Psoas muscle (tissue), 8 donors: ENCODE results near the gene SERHL2. TPM values are rescaled to one million over a fixed set of nuclear protein-coding genes. Genes with fewer than 3 reads are reported as not detected.
"Not testable (repeated sequence)": the region's sequence is repeated elsewhere in the genome, so short reads cannot be mapped to it uniquely, and the experiment has no call there.

Experiments used
- ATAC-seq, 4 donors: fragments of 200-7000 bp; cut with Tn5 transposase; one replicate each; pipeline ENCODE4 v1.9.1; 2020; ENCODE audit warnings: moderate library complexity in 3 of 4, mild to moderate bottlenecking in 2 of 4
- DNase-seq, 2 donors: peaks; one replicate each; pipeline ENCODE4 v3.0.0-alpha.2; 2020
- H3K27ac ChIP-seq: fragments of 200-600 bp; one replicate; pipeline ENCODE4 v1.8.0; 2022
- H3K27me3 ChIP-seq, 3 donors: fragments of 200-600 bp in 1 of 3; one replicate each; pipeline versions ENCODE4 v1.6.1 to v1.8.0; 2013 to 2022; ENCODE audit warnings: low read length in 2 of 3, mild to moderate bottlenecking in 2 of 3, moderate library complexity in 1 of 3; ENCODE audit not compliant: insufficient read depth in 3 of 3
- H3K36me3 ChIP-seq, 2 donors: fragments of 200-600 bp in 1 of 2; one replicate each; pipeline versions ENCODE4 v1.6.1 to v1.8.0; 2013 to 2022; ENCODE audit warnings: low read depth in 1 of 2, mild to moderate bottlenecking in 1 of 2, moderate library complexity in 1 of 2; ENCODE audit not compliant: insufficient read depth in 1 of 2
- H3K4me1 ChIP-seq: fragments of 200-600 bp; one replicate; pipeline ENCODE4 v1.8.0; 2022
- H3K4me3 ChIP-seq: fragments of 200-600 bp; one replicate; pipeline ENCODE4 v1.8.0; 2022; ENCODE audit warnings: mild to moderate bottlenecking
- H3K9me3 ChIP-seq: fragments of 200-600 bp; one replicate; pipeline ENCODE4 v1.8.0; 2022
- CTCF ChIP-seq: fragments of 200-600 bp; IDR thresholded peaks from one replicate; pipeline ENCODE4 v1.8.0; 2022; ENCODE audit warnings: antibody characterized with exemption
- WGBS, 3 donors: extraction: QIAGEN DNeasy Blood & Tissue Kit; methylation state at CpG; one replicate each; pipeline versions ENCODE4 v1.1.6 to v1.1.7; 2013; 5-methylcytosine and 5-hydroxymethylcytosine counted together
- intact Hi-C, 2 donors: fragments of 100-400 bp; cut with DNase I; formaldehyde crosslinking; loops; one replicate each; pipeline versions ENCODE4 v1.11.0 to v1.14.2; 2022
- polyA plus RNA-seq, 3 donors: library from polyadenylated mRNA; stranded (reverse); fragments of 200-250 nt; gene quantifications; one replicate each; pipeline ENCODE4 v1.2.3, GENCODE V29; 2013
- total RNA-seq, 4 donors: library from RNA; stranded (reverse); fragmentation: NEBNext Ultra II Directional in 2 of 4; extraction: Animal tissue kit (Norgen Biotek cat#: 25700) in 2 of 4; gene quantifications; one replicate each; pipeline versions ENCODE4 v1.2.1 to v1.2.4, GENCODE V29; 2021 to 2023
- donor health status: healthy with polysubstance abuse.
- donor health status: DM: no; HTN: no; CAD: no; lungs with moderate emphysema.
- donor health status: Bipolar disorder and iron deficiency.
- donor health status: healthy.
- donor health status: DM: yes; HTN: yes; CAD: no.
- donor health status: DM: no; HTN: no; CAD: no.
- donor health status: DM: no; HTN: no; CAD: no.
- donor health status: DM: yes; HTN: yes; CAD: no.

The SERHL2 gene
- total and polyA plus RNA-seq, 7 donors: 0.82 to 1.6 (median 1.1) TPM

GRCh38 chr22:42560381-42560780, 6.6 kb downstream of the SERHL2 start:
- Histone ChIP-seq H3K4me3 (no peak overlapping the region), H3K9me3 (no peaks in the 10 kb centered on the region), H3K36me3 (no peaks in the 10 kb centered on the region), H3K27ac (no peak overlapping the region), H3K4me1 (no peaks in the 10 kb centered on the region), H3K27me3 (no peaks in the 10 kb centered on the region)
- TF ChIP-seq CTCF: no peak
- intact Hi-C loops: no loop called here
- no peak for ATAC-seq
- no peak for DNase-seq
- 76 to 87% (median 80%) methylated on average over 8 of the region's 8 CpGs for WGBS, 3 donors

- no peaks in the 10 kb centered on the region for H3K9me3 ChIP-seq
- peak; percentile 9 to 37 (median 24) for ATAC-seq
Observed at GRCh38 chr22:42560781-42561180, 7.0 kb downstream of the SERHL2 start.

GRCh38 chr22:42561856-42562255, 8.1 kb downstream of the SERHL2 start:
- Histone ChIP-seq H3K4me1 (no peaks in the 10 kb centered on the region), H3K9me3 (no peaks in the 10 kb centered on the region), H3K36me3 (no peaks in the 10 kb centered on the region), H3K4me3 (no peak overlapping the region), H3K27me3 (no peaks in the 10 kb centered on the region), H3K27ac (no peak overlapping the region)
- intact Hi-C loops: no loop called here
- DNase-seq (no peak), ATAC-seq (no peak)
- 47 to 61% (median 49%) methylated on average over 5 of the region's 5 CpGs for WGBS, 3 donors
- no peak for TF ChIP-seq CTCF

More at GRCh38 chr22:42560781-42561180, 7.0 kb downstream of the SERHL2 start:
- no peak for DNase-seq
- intact Hi-C loops: no loop called here
- 69 to 76% (median 74%) methylated on average over 7 of the region's 7 CpGs for WGBS, 3 donors
- H3K4me3 ChIP-seq: no peak overlapping the region
- no peaks in the 10 kb centered on the region for H3K36me3 ChIP-seq
- H3K4me1 ChIP-seq: no peaks in the 10 kb centered on the region
- peak; percentile 35 for TF ChIP-seq CTCF
- no peak overlapping the region for H3K27ac ChIP-seq
- no peaks in the 10 kb centered on the region for H3K27me3 ChIP-seq

- DNase-seq (no peak), ATAC-seq (no peak)
- Histone ChIP-seq H3K4me3 (no peak overlapping the region), H3K27ac (no peak overlapping the region), H3K36me3 (no peaks in the 10 kb centered on the region), H3K27me3 (no peaks in the 10 kb centered on the region), H3K9me3 (no peaks in the 10 kb centered on the region), H3K4me1 (no peaks in the 10 kb centered on the region)
- intact Hi-C loops: no loop called here
- WGBS, 3 donors: 54 to 59% (median 57%) methylated on average over 8 of the region's 8 CpGs
- no peak for TF ChIP-seq CTCF
Observed at GRCh38 chr22:42562279-42562678, 8.5 kb downstream of the SERHL2 start.

- Histone ChIP-seq H3K27ac (no peak overlapping the region), H3K4me3 (no peak overlapping the region), H3K9me3 (no peaks in the 10 kb centered on the region), H3K4me1 (no peaks in the 10 kb centered on the region), H3K36me3 (no peaks in the 10 kb centered on the region), H3K27me3 (no peaks in the 10 kb centered on the region)
- 76 to 83% (median 79%) methylated on average over 2 of the region's 2 CpGs for WGBS, 3 donors
- ATAC-seq: no peak
- no peak for DNase-seq
- TF ChIP-seq CTCF: no peak
- intact Hi-C loops: no loop called here
Observed at GRCh38 chr22:42562684-42563083, 8.9 kb downstream of the SERHL2 start.

GRCh38 chr22:42563943-42564342, 10.2 kb downstream of the SERHL2 start:
- intact Hi-C loops, H3K4me1 ChIP-seq, H3K27me3 ChIP-seq, H3K27ac ChIP-seq, H3K9me3 ChIP-seq, H3K4me3 ChIP-seq, ATAC-seq, H3K36me3 ChIP-seq, DNase-seq: not testable (repeated sequence)
- WGBS, 3 donors: 78 to 89% (median 88%) methylated on average over 3 of the region's 3 CpGs
